Mucosa of descending colon (tissue), 3 donors: ENCODE results near the gene SNX13. TPM values are rescaled to one million over a fixed set of nuclear protein-coding genes. Genes with fewer than 3 reads are reported as not detected.

Source experiments
- ATAC-seq: fragments of 200-7000 bp; cut with Tn5 transposase; one replicate; pipeline ENCODE4 v1.9.1; 2020; ENCODE audit warnings: mild to moderate bottlenecking, moderate library complexity
- DNase-seq, 3 donors: peaks; one replicate each; pipeline ENCODE4 v3.0.0-alpha.2; 2020
- H3K36me3 ChIP-seq: fragments of 200-600 bp; one replicate; pipeline ENCODE4 v1.8.0; 2021; ENCODE audit warnings: low read depth, mild to moderate bottlenecking
- H3K4me1 ChIP-seq: fragments of 200-600 bp; one replicate; pipeline ENCODE4 v1.8.0; 2021; ENCODE audit warnings: low read depth, mild to moderate bottlenecking
- H3K4me3 ChIP-seq: fragments of 200-600 bp; one replicate; pipeline ENCODE4 v1.8.0; 2021; ENCODE audit warnings: mild to moderate bottlenecking
- H3K9me3 ChIP-seq: fragments of 200-600 bp; one replicate; pipeline ENCODE4 v1.8.0; 2021; ENCODE audit warnings: mild to moderate bottlenecking
- CTCF ChIP-seq: fragments of 200-600 bp; IDR thresholded peaks from one replicate; pipeline ENCODE4 v1.8.0; 2022; ENCODE audit warnings: antibody characterized with exemption, mild to moderate bottlenecking
- intact Hi-C, 2 donors: fragments of 100-400 bp; cut with DNase I in 1 of 2; cut with micrococcal nuclease in 1 of 2; formaldehyde crosslinking; loops; one replicate each; pipeline versions ENCODE4 v1.11.0 to v1.11.1; 2022; cut with DNase I, micrococcal nuclease
- total RNA-seq, 3 donors: library from RNA; stranded (reverse); fragmentation: NEBNext Ultra II Directional in 2 of 3; extraction: Animal tissue kit (Norgen Biotek cat#: 25700) in 2 of 3; gene quantifications; one replicate each; pipeline versions ENCODE4 v1.2.1 to v1.2.4, GENCODE V29; 2021 to 2023
- donor health status: DM: no; HTN: no; CAD: no; lungs with moderate emphysema.
- donor health status: DM: no; HTN: no; CAD: no.
- donor health status: DM: no; HTN: yes; CAD: no.

The SNX13 gene
- total RNA-seq, 3 donors from 2014 or later, result 72.2 to 89.4 (median 72.6) TPM

- Histone ChIP-seq H3K36me3 (no peaks in the 10 kb centered on the region), H3K9me3 (no peaks in the 10 kb centered on the region), H3K4me3 (no peak overlapping the region), H3K4me1 (peaks cover 11% of the 10 kb centered on the region)
- ATAC-seq (no peak), DNase-seq (no peak)
- no peak for TF ChIP-seq CTCF
- intact Hi-C loops, result no loop called here
Observed at GRCh38 chr7:17946591-17946990, 6.3 kb upstream of the SNX13 start.

- DNase-seq (no peak), ATAC-seq (no peak)
- Histone ChIP-seq H3K4me3 (no peak overlapping the region), H3K4me1 (peaks cover 10% of the 10 kb centered on the region), H3K36me3 (no peaks in the 10 kb centered on the region), H3K9me3 (no peaks in the 10 kb centered on the region)
- intact Hi-C loops, result no loop called here
- TF ChIP-seq CTCF, result no peak
Observed at GRCh38 chr7:17944720-17945119, 4.4 kb upstream of the SNX13 start.

GRCh38 chr7:17943006-17943405, 2.7 kb upstream of the SNX13 start:
- H3K36me3 ChIP-seq, result no peaks in the 10 kb centered on the region
- H3K9me3 ChIP-seq, result no peaks in the 10 kb centered on the region
- H3K4me3 ChIP-seq, result no peak overlapping the region
- TF ChIP-seq CTCF, result no peak
- DNase-seq (no peak), ATAC-seq (no peak)
- intact Hi-C loops, result no loop called here
- H3K4me1 ChIP-seq, result peaks cover 13% of the 10 kb centered on the region

GRCh38 chr7:17942231-17942630, 1.9 kb upstream of the SNX13 start:
- intact Hi-C loops, result no loop called here
- H3K4me1 ChIP-seq, result peaks cover 15% of the 10 kb centered on the region
- no peaks in the 10 kb centered on the region for H3K9me3 ChIP-seq

GRCh38 chr7:17940951-17941431, 697 bp upstream of the SNX13 start:
- DNase-seq, result peak in 1 of 3 donors; percentile 16
- peak; percentile 25 for ATAC-seq
- Histone ChIP-seq H3K36me3 (no peaks in the 10 kb centered on the region), H3K4me1 (peaks cover 15% of the 10 kb centered on the region), H3K4me3 (peak overlapping the region; percentile 79), H3K9me3 (no peaks in the 10 kb centered on the region)
- intact Hi-C loops, result no loop called here
- no peak for TF ChIP-seq CTCF

More at GRCh38 chr7:17942231-17942630, 1.9 kb upstream of the SNX13 start:
- no peaks in the 10 kb centered on the region for H3K36me3 ChIP-seq
- TF ChIP-seq CTCF, result no peak
- no peak overlapping the region for H3K4me3 ChIP-seq
- no peak for DNase-seq
- ATAC-seq, result no peak
